ENCODE measurements around the gene FAM174B. TPM values are rescaled to one million over a fixed set of nuclear protein-coding genes. Genes with fewer than 3 reads are reported as not detected.

The FAM174B gene
- total and polyA plus RNA-seq, 2 experiments from 2014 or later = 17.8 to 34.9 TPM

DNA sequence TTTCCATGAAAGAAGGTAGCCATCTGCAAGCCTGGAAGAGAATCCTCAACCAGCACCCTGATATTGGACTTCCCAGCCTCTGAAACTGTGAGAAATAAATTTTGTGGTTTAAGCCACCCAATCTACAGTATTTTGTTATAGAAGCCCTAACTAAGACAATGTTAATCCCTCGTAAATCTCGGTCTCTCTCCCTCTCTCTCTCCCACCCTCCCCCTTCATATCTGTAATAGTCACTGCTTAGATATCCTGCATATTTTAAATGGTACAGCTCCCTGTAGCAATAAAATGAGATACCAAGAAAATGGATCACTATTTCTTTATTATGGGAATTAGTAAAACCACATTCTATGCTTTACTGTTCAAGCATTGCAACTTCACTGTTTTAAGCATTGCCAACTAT lies 21.0 kb upstream of the FAM174B start:
- no peak overlapping the region for H3K27ac ChIP-seq
- no peak overlapping the region for H2AFZ ChIP-seq
- H3K4me2 ChIP-seq = no peak overlapping the region
- no peaks in the 10 kb centered on the region for H3K27me3 ChIP-seq
- TF ChIP-seq EZH2phosphoT487 (IDR thresholded peaks at IDR 0.05; ENCODE audit: low read depth, severe bottlenecking, unreplicated experiment) = no peak
- TF ChIP-seq, protein P1, sequence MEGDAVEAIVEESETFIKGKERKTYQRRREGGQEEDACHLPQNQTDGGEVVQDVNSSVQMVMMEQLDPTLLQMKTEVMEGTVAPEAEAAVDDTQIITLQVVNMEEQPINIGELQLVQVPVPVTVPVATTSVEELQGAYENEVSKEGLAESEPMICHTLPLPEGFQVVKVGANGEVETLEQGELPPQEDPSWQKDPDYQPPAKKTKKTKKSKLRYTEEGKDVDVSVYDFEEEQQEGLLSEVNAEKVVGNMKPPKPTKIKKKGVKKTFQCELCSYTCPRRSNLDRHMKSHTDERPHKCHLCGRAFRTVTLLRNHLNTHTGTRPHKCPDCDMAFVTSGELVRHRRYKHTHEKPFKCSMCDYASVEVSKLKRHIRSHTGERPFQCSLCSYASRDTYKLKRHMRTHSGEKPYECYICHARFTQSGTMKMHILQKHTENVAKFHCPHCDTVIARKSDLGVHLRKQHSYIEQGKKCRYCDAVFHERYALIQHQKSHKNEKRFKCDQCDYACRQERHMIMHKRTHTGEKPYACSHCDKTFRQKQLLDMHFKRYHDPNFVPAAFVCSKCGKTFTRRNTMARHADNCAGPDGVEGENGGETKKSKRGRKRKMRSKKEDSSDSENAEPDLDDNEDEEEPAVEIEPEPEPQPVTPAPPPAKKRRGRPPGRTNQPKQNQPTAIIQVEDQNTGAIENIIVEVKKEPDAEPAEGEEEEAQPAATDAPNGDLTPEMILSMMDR (IDR thresholded peaks at IDR 0.05; ENCODE audit: poor library complexity) = no peak
- no peak for TF ChIP-seq EZH2 (IDR thresholded peaks at IDR 0.05; ENCODE audit: borderline replicate concordance)
- 68% methylated on average over 2 of the region's 2 CpGs for WGBS (ENCODE audit: low lambda C conversion rate, missing lambda C conversion rate)
- H3K79me2 ChIP-seq = no peaks in the 10 kb centered on the region
- H3K9me2 ChIP-seq (replicated peaks; ENCODE audit: insufficient read depth) = no peaks in the 10 kb centered on the region
- H3K9me3 ChIP-seq (ENCODE audit: low read depth) = no peaks in the 10 kb centered on the region
- H4K20me1 ChIP-seq (ENCODE audit: insufficient read depth, poor library complexity, severe bottlenecking) = no peaks in the 10 kb centered on the region
- no peak overlapping the region for H3K4me3 ChIP-seq
- no peaks in the 10 kb centered on the region for H3K36me3 ChIP-seq (replicated peaks; ENCODE audit: insufficient read depth, low read depth)
- peaks cover 10% of the 10 kb centered on the region for H3K4me1 ChIP-seq (ENCODE audit: insufficient read depth)
- no peak for DNase-seq (ENCODE audit: low spot score)

DNA sequence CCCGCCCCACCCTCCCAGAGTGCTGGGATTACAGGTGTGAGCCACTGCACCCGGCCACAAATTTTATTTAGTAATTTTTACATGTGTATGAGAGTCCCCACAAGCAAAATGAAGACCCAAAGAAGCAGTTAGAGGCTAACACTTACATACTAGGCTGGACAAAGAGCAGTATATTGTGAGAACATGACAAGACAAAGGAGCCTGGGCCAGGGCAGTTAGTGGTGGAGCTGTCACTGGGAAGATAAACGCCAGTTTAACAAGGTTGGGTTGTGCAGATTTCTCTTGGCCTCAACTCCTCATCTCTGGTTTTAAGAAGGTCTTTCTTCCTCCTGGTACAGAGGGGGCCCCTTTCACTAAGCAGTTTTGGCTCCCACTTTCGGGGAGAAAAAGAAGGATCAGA lies 19.9 kb upstream of the FAM174B start:
- H4K20me1 ChIP-seq (ENCODE audit: insufficient read depth, poor library complexity, severe bottlenecking) = no peaks in the 10 kb centered on the region
- no peaks in the 10 kb centered on the region for H3K27me3 ChIP-seq
- H3K79me2 ChIP-seq = no peaks in the 10 kb centered on the region
- 86% methylated on average over 4 of the region's 4 CpGs for WGBS (ENCODE audit: low lambda C conversion rate, missing lambda C conversion rate)
- no peak overlapping the region for H2AFZ ChIP-seq
- H3K9me2 ChIP-seq (replicated peaks; ENCODE audit: insufficient read depth) = no peaks in the 10 kb centered on the region
- no peaks in the 10 kb centered on the region for H3K9me3 ChIP-seq (ENCODE audit: low read depth)
- no peak overlapping the region for H3K4me2 ChIP-seq
- peaks cover 10% of the 10 kb centered on the region for H3K4me1 ChIP-seq (ENCODE audit: insufficient read depth)
- H3K4me3 ChIP-seq = no peak overlapping the region
- no peaks in the 10 kb centered on the region for H3K36me3 ChIP-seq (replicated peaks; ENCODE audit: insufficient read depth, low read depth)
- no peak overlapping the region for H3K27ac ChIP-seq
- no peak for DNase-seq (ENCODE audit: low spot score)
- TF ChIP-seq, protein P1 (IDR thresholded peaks at IDR 0.05; ENCODE audit: poor library complexity) = no peak
- TF ChIP-seq EZH2 (IDR thresholded peaks at IDR 0.05; ENCODE audit: borderline replicate concordance) (no peak), EZH2phosphoT487 (IDR thresholded peaks at IDR 0.05; ENCODE audit: low read depth, severe bottlenecking, unreplicated experiment) (no peak)

DNA sequence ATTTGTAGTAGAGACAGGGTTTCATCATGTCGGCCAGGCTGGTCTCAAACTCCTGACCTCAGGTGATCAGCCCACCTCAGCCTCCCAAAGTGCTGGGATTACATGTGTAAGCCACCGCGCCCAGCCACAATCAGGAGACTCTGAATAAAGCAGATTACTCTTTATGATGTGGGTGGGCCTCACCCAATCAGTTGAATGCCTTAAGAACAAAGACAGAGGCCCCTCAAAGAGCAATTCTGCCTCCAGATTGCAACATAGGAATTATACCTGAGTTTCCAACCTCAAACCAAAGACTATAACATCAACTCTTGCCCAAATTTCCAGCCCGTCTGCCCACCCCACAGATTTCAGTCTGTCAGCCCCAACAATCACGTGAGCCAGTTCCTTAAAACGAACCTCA lies 18.8 kb upstream of the FAM174B start:
- Histone ChIP-seq H3K27ac (no peak overlapping the region), H3K9me2 (replicated peaks; ENCODE audit: insufficient read depth) (no peaks in the 10 kb centered on the region), H4K20me1 (ENCODE audit: insufficient read depth, poor library complexity, severe bottlenecking) (no peaks in the 10 kb centered on the region), H3K79me2 (no peaks in the 10 kb centered on the region), H3K4me3 (no peak overlapping the region), H3K4me2 (no peak overlapping the region), H2AFZ (no peak overlapping the region), H3K27me3 (no peaks in the 10 kb centered on the region), H3K9me3 (ENCODE audit: low read depth) (no peaks in the 10 kb centered on the region), H3K4me1 (ENCODE audit: insufficient read depth) (peaks cover 13% of the 10 kb centered on the region), H3K36me3 (replicated peaks; ENCODE audit: insufficient read depth, low read depth) (no peaks in the 10 kb centered on the region)
- WGBS (ENCODE audit: low lambda C conversion rate, missing lambda C conversion rate) = 90% methylated on average over 6 of the region's 6 CpGs
- TF ChIP-seq, protein P1 (IDR thresholded peaks at IDR 0.05; ENCODE audit: poor library complexity) = no peak
- TF ChIP-seq EZH2phosphoT487 (IDR thresholded peaks at IDR 0.05; ENCODE audit: low read depth, severe bottlenecking, unreplicated experiment) (no peak), EZH2 (IDR thresholded peaks at IDR 0.05; ENCODE audit: borderline replicate concordance) (no peak)
- no peak for DNase-seq (ENCODE audit: low spot score)

DNA sequence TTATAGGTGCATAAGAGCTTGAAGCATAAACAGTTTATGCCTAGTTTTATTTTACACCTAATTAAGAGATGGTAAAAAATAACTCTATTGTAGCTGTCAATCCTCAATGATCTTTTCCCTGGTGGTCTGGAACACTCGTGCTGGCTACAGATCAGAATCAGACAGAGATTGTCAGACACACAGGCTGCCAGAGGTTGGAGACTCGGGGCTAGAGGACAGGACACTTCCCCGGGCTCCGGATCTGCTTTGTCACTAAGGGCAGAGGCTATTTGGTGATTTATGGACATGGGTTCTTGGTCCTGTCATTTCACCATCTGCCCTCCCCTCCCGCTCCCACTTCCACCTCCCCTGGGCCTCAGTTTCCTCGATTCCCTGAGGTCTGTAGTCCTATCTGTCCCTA lies 16.5 kb upstream of the FAM174B start:
- DNase-seq (ENCODE audit: low spot score) = no peak
- Histone ChIP-seq H3K4me2 (no peak overlapping the region), H3K4me1 (ENCODE audit: insufficient read depth) (peaks cover 25% of the 10 kb centered on the region), H4K20me1 (ENCODE audit: insufficient read depth, poor library complexity, severe bottlenecking) (no peaks in the 10 kb centered on the region), H3K9me2 (replicated peaks; ENCODE audit: insufficient read depth) (no peaks in the 10 kb centered on the region), H3K79me2 (no peaks in the 10 kb centered on the region), H3K9me3 (ENCODE audit: low read depth) (no peaks in the 10 kb centered on the region), H2AFZ (no peak overlapping the region), H3K27me3 (no peaks in the 10 kb centered on the region), H3K4me3 (no peak overlapping the region), H3K36me3 (replicated peaks; ENCODE audit: insufficient read depth, low read depth) (no peaks in the 10 kb centered on the region), H3K27ac (no peak overlapping the region)
- TF ChIP-seq EZH2phosphoT487 (IDR thresholded peaks at IDR 0.05; ENCODE audit: low read depth, severe bottlenecking, unreplicated experiment) (no peak), EZH2 (IDR thresholded peaks at IDR 0.05; ENCODE audit: borderline replicate concordance) (no peak)
- TF ChIP-seq, protein P1 (IDR thresholded peaks at IDR 0.05; ENCODE audit: poor library complexity) = no peak
- WGBS (ENCODE audit: low lambda C conversion rate, missing lambda C conversion rate) = 47% methylated on average over 6 of the region's 6 CpGs
